DOHH2 (cell line): Measurements from ENCODE around the gene PHC3.

ENCODE experiments used
- CTCF ChIP-seq: fragments of 200-600 bp; sonication (generic); IDR thresholded peaks from one replicate; pipeline ENCODE4 v1.5.1; 2014; ENCODE audit warnings: antibody characterized with exemption, mild to moderate bottlenecking, low read depth, low read length; ENCODE audit not compliant: poor library complexity, severe bottlenecking
- EZH2phosphoT487 ChIP-seq: fragments of 200-600 bp; sonication (generic); IDR thresholded peaks from 2 replicates; pipeline ENCODE4 v1.6.1; 2017; ENCODE audit warnings: borderline replicate concordance, mild to moderate bottlenecking, antibody characterized with exemption, low read length, moderate library complexity, mixed read lengths

DNA sequence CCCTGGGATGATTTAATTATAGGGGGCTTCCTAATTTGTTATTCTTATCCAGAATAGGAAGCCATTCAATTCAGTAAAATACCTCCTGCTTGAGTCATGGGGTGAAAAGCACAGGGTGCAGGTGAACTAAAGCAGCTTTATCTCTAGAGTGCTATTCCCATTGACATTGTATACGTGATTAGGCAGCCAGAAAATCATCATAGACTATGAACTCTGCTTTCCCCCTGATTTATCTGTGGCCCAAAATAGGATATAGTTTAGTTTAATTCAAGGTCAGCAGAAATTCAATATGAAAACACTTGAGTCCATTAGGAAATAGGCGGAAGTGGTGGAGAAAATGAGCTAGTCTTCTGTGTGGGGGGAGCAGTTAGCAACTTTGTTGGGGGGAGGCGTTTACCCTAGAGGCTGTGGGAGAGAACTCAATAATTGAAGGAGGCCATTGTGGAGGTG lies 22.5 kb upstream of the PHC3 start:
- no peak for TF ChIP-seq CTCF
- TF ChIP-seq EZH2phosphoT487 = no peak
